ENCODE results near the gene NATD1. TPM values are rescaled to one million over a fixed set of nuclear protein-coding genes. Genes with fewer than 3 reads are reported as not detected.

The NATD1 gene
- total and polyA plus RNA-seq, 2 of the 8 experiments (the other 6 are each of a cell fraction or from before 2014, with no cell fraction given) = 5.4 to 8.4 TPM

GRCh38 chr17:21258593-21258992, 5.4 kb upstream of the NATD1 start:
- 92% methylated on average over 7 of the region's 7 CpGs; no CpG with 5 or more reads in 1 of the 2 experiments for WGBS, 2 experiments (ENCODE audit: extremely low coverage in 1 of 2, insufficient coverage in 1 of 2, insufficient read length in 1 of 2, insufficient replicate concordance in 2 of 2, low coverage in 1 of 2, low lambda C conversion rate in 2 of 2, missing lambda C conversion rate in 1 of 2)
- Histone ChIP-seq H3K56ac (replicated peaks; ENCODE audit: insufficient read length, low read depth, low read length) (no peak overlapping the region), H3K4me3 (ENCODE audit: extremely low read depth in 1 of 4, insufficient read depth in 2 of 4, low read depth in 3 of 4, low read length in 4 of 4) (no peak overlapping the region), H3K27ac (ENCODE audit: low read depth, low read length) (no peak overlapping the region), H3K18ac (ENCODE audit: extremely low read depth, low read length) (no peak overlapping the region), H4K5ac (ENCODE audit: insufficient read length, low read depth, low read length) (no peak overlapping the region), H3K36me3 (ENCODE audit: control insufficient read depth in 2 of 4, insufficient read depth in 4 of 4, low read length in 3 of 4) (no peaks in the 10 kb centered on the region), H2AFZ (ENCODE audit: low read length) (no peak overlapping the region), H2BK120ac (replicated peaks; ENCODE audit: low read depth, low read length) (no peak overlapping the region), H2BK12ac (ENCODE audit: low read depth, low read length) (no peak overlapping the region), H3K79me1 (ENCODE audit: low read depth, low read length) (no peaks in the 10 kb centered on the region), H2BK15ac (ENCODE audit: low read length) (no peak overlapping the region), H3K23me2 (ENCODE audit: low read depth, low read length) (0 out of 2 replicates have a peak, but pooled peaks cover 1% of the 10 kb centered on the region), H3K23ac (ENCODE audit: insufficient read length) (no peak overlapping the region), H3K9me3 (ENCODE audit: insufficient read depth in 2 of 2, low read depth in 1 of 2, low read length in 1 of 2) (no peaks in the 10 kb centered on the region), H3K4me2 (ENCODE audit: insufficient read depth in 1 of 2, low read depth in 2 of 2, low read length in 2 of 2) (no peak overlapping the region), H2AK5ac (ENCODE audit: low read depth, low read length) (no peak overlapping the region), H3K14ac (ENCODE audit: insufficient read length) (no peak overlapping the region), H2BK20ac (ENCODE audit: low read length) (no peak overlapping the region), H2BK5ac (ENCODE audit: low read depth, low read length) (no peak overlapping the region), H3K79me2 (ENCODE audit: control insufficient read depth in 1 of 2, insufficient read depth in 2 of 2, low read length in 2 of 2) (no peaks in the 10 kb centered on the region), H3K27me3 (replicated peaks in 1 of 4; ENCODE audit: control insufficient read depth in 3 of 4, extremely low read depth in 1 of 4, insufficient read depth in 3 of 4, low read length in 3 of 4) (no peaks in the 10 kb centered on the region), H3K4ac (replicated peaks; ENCODE audit: insufficient read length, low read depth, low read length) (no peak overlapping the region), H4K20me1 (replicated peaks in 1 of 2; ENCODE audit: control insufficient read depth in 1 of 2, insufficient read depth in 2 of 2, low read length in 2 of 2) (no peaks in the 10 kb centered on the region), H3K4me1 (replicated peaks in 1 of 4; ENCODE audit: control insufficient read depth in 3 of 4, insufficient read depth in 4 of 4, low read length in 3 of 4) (peaks cover 0 to 9% (median 3%) of the 10 kb centered on the region in 4 experiments; a peak in 4 of 7 replicates), H4K91ac (replicated peaks; ENCODE audit: insufficient read length, low read length) (no peak overlapping the region), H3K9ac (replicated peaks in 1 of 4; ENCODE audit: extremely low read depth in 1 of 4, low read depth in 3 of 4, low read length in 3 of 4) (no peak overlapping the region), H4K8ac (ENCODE audit: extremely low read depth, insufficient read depth, low read length) (no peak overlapping the region)
- CTCF ChIA-PET (ENCODE audit: partially characterized antibody) = interaction anchor here (1.2 kb wide), 1 partner anchor 10 kb away, joined by 3 read pairs; no protein-coding TSS in a partner anchor
- DNase-seq (ENCODE audit: low read depth in 1 of 2, low spot score in 2 of 2) (no peak), FAIRE-seq (no peak)
- POLR2A ChIA-PET (ENCODE audit: partially characterized antibody) = no interaction called here
- TF ChIP-seq CREB1 (IDR thresholded peaks at IDR 0.05) (no peak), TAF7 (optimal IDR thresholded peaks at IDR 0.05; ENCODE audit: borderline replicate concordance, low read depth, low read length) (no peak)
